Neural crest cell (in vitro differentiated cells): ENCODE results near the gene PDGFRB. TPM values are rescaled to one million over a fixed set of nuclear protein-coding genes. Genes with fewer than 3 reads are reported as not detected.

Experiments
- DNase-seq: peaks from one replicate; pipeline ENCODE4 v3.0.0; 2021; ENCODE audit warnings: low read depth, mixed read lengths, low spot score
- H3K27ac Mint-ChIP-seq: one replicate; pipeline ENCODE4 v1.8.0; 2021; ENCODE audit warnings: mild to moderate bottlenecking, mixed read lengths; ENCODE audit not compliant: unreplicated experiment
- H3K27me3 Mint-ChIP-seq: 2 replicates; pipeline ENCODE4 v1.8.0; 2021; ENCODE audit warnings: low read depth, mild to moderate bottlenecking, mixed read lengths
- H3K36me3 Mint-ChIP-seq: 2 replicates; pipeline ENCODE4 v1.8.0; 2021; ENCODE audit warnings: low read depth, mild to moderate bottlenecking, mixed read lengths
- H3K4me1 Mint-ChIP-seq: 2 replicates; pipeline ENCODE4 v1.8.0; 2021; ENCODE audit warnings: mixed read lengths
- H3K4me3 Mint-ChIP-seq: one replicate; pipeline ENCODE4 v1.8.0; 2021; ENCODE audit warnings: mild to moderate bottlenecking, mixed read lengths
- H3K9me3 Mint-ChIP-seq: 2 replicates; pipeline ENCODE4 v1.8.0; 2021; ENCODE audit warnings: mixed read lengths
- total RNA-seq: library from RNA; stranded (reverse); gene quantifications from 2 replicates; pipeline ENCODE4 v1.2.1, GENCODE V29; 2021
- TF ChIP-seq, protein P1 (sequence below): fragments of 200-600 bp; sonication (generic); conservative IDR thresholded peaks from 2 replicates; pipeline ENCODE4 v1.5.0; 2021; ENCODE audit warnings: antibody characterized with exemption, mild to moderate bottlenecking

Gene PDGFRB
- total RNA-seq, 1 donor from 2014 or later, result 10.8 TPM

GRCh38 chr5:150122536-150123481 is 32.8 kb downstream of the PDGFRB start:
- no peaks in the 10 kb centered on the region for H3K27me3 Mint-ChIP-seq
- TF ChIP-seq, protein P1, sequence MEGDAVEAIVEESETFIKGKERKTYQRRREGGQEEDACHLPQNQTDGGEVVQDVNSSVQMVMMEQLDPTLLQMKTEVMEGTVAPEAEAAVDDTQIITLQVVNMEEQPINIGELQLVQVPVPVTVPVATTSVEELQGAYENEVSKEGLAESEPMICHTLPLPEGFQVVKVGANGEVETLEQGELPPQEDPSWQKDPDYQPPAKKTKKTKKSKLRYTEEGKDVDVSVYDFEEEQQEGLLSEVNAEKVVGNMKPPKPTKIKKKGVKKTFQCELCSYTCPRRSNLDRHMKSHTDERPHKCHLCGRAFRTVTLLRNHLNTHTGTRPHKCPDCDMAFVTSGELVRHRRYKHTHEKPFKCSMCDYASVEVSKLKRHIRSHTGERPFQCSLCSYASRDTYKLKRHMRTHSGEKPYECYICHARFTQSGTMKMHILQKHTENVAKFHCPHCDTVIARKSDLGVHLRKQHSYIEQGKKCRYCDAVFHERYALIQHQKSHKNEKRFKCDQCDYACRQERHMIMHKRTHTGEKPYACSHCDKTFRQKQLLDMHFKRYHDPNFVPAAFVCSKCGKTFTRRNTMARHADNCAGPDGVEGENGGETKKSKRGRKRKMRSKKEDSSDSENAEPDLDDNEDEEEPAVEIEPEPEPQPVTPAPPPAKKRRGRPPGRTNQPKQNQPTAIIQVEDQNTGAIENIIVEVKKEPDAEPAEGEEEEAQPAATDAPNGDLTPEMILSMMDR, result no peak
- no peak overlapping the region for H3K27ac Mint-ChIP-seq
- no peaks in the 10 kb centered on the region for H3K9me3 Mint-ChIP-seq
- no peak for DNase-seq
- no peaks in the 10 kb centered on the region for H3K4me1 Mint-ChIP-seq
- H3K4me3 Mint-ChIP-seq, result no peak overlapping the region
- H3K36me3 Mint-ChIP-seq, result no peaks in the 10 kb centered on the region

- H3K27me3 Mint-ChIP-seq, result no peaks in the 10 kb centered on the region
- DNase-seq, result no peak
- H3K4me1 Mint-ChIP-seq, result no peaks in the 10 kb centered on the region
- no peaks in the 10 kb centered on the region for H3K9me3 Mint-ChIP-seq
- TF ChIP-seq, protein P1, result no peak
- no peak overlapping the region for H3K4me3 Mint-ChIP-seq
- H3K36me3 Mint-ChIP-seq, result no peaks in the 10 kb centered on the region
- no peak overlapping the region for H3K27ac Mint-ChIP-seq
Measured at GRCh38 chr5:150122158-150122510, 33.5 kb downstream of the PDGFRB start.

GRCh38 chr5:150121448-150122157 is 34.0 kb downstream of the PDGFRB start:
- Mint-ChIP-seq H3K4me3 (no peak overlapping the region), H3K27me3 (no peaks in the 10 kb centered on the region), H3K9me3 (no peaks in the 10 kb centered on the region), H3K4me1 (no peaks in the 10 kb centered on the region), H3K27ac (no peak overlapping the region), H3K36me3 (no peaks in the 10 kb centered on the region)
- DNase-seq, result no peak
- TF ChIP-seq, protein P1, result no peak

- no peak for DNase-seq
- TF ChIP-seq, protein P1, result no peak
- Mint-ChIP-seq H3K27me3 (no peaks in the 10 kb centered on the region), H3K27ac (no peak overlapping the region), H3K4me1 (no peaks in the 10 kb centered on the region), H3K4me3 (no peak overlapping the region), H3K9me3 (no peaks in the 10 kb centered on the region), H3K36me3 (no peaks in the 10 kb centered on the region)
Measured at GRCh38 chr5:150120617-150121447, 34.8 kb downstream of the PDGFRB start.

DNA sequence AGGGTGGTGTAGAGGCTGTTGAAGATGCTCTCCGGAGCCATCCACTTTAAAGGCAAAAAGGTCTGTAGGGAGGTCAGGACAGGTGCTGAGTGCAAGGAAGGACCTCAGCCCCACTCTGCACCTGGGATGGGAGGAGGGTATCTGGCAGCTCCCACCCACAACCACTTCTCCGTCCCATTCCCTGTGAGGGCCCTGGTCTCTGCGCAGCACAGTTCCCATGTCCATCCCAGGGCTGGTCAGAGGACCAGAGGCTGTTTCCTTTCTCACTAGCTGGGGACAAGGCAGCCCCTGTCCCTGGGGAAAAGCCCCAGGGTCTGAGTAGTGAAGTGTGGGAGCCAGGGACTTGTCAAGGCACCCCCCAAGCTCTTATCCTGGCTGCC is 35.6 kb downstream of the PDGFRB start:
- Mint-ChIP-seq H3K4me3 (no peak overlapping the region), H3K27ac (no peak overlapping the region), H3K36me3 (no peaks in the 10 kb centered on the region), H3K4me1 (no peaks in the 10 kb centered on the region), H3K27me3 (no peaks in the 10 kb centered on the region), H3K9me3 (no peaks in the 10 kb centered on the region)
- no peak for DNase-seq
- TF ChIP-seq, protein P1, result no peak
